Renal cortex interstitium (tissue), 11 donors: Measurements from ENCODE around the gene NCLN. TPM values are rescaled to one million over a fixed set of nuclear protein-coding genes. Genes with fewer than 3 reads are reported as not detected.
"Not testable (repeated sequence)": the region's sequence is repeated elsewhere in the genome, so short reads cannot be mapped to it uniquely, and the experiment has no call there.

Experiments used
- DNase-seq, 11 donors: peaks; one replicate each; pipeline ENCODE4 v3.0.0-alpha.2; 2013; ENCODE audit warnings: low read depth in 9 of 11, low spot score in 4 of 11; ENCODE audit errors: extremely low read depth in 1 of 11
- polyA plus RNA-seq, 3 donors: library from polyadenylated mRNA; unstranded; fragments of 120-200 nt; gene quantifications; one replicate each; pipeline ENCODE4 v1.2.1, GENCODE V29; 2013; ENCODE audit not compliant: insufficient read length in 3 of 3

Gene NCLN
- polyA plus RNA-seq, 3 donors: 29.5 to 48.4 (median 41.7) TPM

GRCh38 chr19:3233831-3234230 lies 48.1 kb downstream of the NCLN start:
- no peak for DNase-seq

GRCh38 chr19:3234800-3235199 lies 49.1 kb downstream of the NCLN start:
- DNase-seq: no peak

DNA sequence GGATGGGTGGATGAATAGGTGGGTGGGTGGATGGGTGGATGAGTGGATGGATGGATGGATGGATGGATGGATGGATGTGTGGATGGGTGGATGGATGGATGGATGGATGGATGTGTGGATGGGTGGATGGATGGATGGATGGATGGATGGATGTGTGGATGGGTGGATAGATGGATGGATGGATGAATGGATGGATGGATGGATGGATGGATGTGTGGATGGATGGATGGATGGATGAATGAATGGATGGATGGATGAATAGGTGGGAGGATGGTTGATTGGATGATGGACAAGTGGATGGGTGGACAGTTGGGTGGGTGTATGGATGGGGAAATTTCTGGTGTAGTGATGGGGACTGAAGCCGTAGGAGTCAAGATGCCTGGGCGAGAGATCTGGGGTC lies 49.9 kb downstream of the NCLN start:
- not testable (repeated sequence) for DNase-seq

- no peak for DNase-seq
Observed at GRCh38 chr19:3236272-3236671, 50.5 kb downstream of the NCLN start.

GRCh38 chr19:3238066-3238561 lies 52.4 kb downstream of the NCLN start:
- no peak for DNase-seq

- no peak for DNase-seq
Observed at GRCh38 chr19:3239367-3239766, 53.6 kb downstream of the NCLN start.

DNA sequence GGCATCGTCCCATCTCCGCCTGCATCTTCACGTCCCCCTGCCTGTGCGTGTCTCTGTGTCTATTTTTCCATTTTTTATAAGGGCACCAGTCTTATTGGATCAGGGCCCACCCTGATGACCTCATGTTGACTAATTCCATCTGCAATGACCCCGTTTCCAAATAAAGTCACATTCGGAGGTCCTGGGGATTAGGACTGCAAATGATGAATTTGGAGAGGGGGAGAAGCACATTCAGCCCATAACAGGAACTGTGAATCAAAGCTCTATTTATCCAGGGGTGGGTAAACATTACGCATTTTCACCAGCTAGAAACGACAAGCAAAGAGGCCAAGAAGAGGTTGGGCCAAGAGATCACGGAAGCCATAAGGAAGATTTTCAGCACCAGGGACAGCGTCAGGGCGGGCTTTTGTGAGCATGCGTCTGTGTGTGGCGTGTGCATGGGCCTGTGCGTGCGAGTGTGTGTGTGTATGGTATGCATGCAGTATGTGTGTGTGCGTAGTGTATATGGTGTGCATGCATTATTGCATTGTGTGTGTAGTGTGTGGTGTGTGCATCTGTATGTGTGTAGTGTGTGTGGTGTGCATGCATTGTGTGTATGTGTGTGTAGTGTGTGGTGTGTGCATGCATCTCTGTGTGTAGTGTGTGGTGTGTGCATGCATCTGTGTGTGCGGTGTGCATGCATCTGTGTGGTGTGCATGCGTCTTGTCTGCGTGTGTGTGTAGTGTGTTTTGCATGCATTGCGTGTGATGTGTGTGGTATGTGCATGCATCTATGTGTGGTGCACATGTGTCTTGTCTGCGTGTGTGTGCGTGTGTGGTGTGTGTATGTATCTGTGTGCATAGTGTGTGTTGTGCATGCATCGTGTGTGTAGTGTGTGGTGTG lies 58.3 kb downstream of the NCLN start:
- peak; percentile 29 to 77 (median 58) for DNase-seq

GRCh38 chr19:3245050-3245449 lies 59.3 kb downstream of the NCLN start:
- DNase-seq: no peak

DNA sequence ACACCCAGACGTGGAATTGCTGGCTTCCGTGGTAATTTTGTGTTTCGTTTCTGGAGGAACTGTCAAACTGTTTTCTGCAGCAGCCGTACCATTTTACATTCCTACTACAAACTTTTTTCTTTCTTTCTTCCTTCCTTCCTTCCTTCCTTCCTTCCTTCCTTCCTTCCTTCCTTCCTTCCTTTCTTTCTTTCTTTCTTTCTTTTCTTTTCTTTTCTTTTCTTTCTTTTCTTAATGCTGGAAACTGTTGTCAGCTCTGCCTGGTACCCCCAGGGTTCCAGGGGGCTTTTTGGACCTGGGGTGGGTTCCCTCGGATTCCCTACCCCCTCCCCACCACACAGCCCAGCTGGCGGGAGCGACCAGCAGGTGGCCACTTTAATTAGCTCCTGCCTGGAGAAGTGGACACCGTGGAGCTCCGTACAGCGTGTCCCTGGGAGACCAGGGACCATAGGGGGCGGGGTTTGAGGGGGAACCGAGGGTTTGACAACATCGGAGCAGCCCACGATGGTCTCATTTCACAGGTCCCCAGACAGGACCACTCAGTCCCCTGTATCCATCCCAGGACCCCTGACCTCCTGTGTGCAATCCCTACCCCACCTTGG lies 63.1 kb downstream of the NCLN start:
- DNase-seq: no peak

DNA sequence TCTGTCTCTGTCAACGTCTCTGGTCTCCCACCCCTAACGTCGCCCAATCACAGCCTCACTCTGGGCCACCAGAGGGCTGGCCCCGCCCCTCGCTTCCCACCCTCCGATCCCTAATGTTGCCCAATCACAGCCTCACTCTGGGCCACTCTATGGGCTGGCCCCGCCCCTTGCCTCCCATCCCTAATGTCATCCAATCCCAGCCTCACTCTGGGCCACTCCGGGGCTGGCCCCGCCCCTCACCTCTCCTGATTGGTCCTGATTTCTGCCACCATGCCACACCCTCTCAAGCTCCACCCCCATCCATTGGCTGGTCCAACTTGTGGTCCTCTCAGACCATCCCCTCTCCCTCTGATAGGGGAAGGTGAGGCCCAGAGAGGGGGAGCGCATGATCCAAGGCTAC lies 63.7 kb downstream of the NCLN start:
- DNase-seq: no peak

DNA sequence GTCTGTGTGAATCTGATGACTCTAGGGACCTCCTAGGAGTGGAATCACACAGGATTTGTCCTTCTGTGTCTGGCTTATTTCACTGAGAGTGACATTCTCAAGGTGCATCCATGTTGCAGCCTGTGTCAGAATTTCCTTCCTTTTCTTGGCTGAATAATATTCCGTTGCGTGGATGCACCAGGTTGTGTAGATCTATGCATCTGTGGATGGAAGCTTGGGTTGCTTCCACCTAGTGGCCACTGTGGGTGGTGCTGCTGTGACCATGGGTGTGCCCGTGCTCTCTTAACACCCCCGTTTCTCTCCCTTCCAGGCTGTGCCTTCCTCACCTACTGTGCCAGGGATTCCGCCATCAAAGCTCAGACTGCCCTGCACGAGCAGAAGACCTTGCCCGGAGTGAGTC lies 64.9 kb downstream of the NCLN start:
- DNase-seq: no peak

DNA sequence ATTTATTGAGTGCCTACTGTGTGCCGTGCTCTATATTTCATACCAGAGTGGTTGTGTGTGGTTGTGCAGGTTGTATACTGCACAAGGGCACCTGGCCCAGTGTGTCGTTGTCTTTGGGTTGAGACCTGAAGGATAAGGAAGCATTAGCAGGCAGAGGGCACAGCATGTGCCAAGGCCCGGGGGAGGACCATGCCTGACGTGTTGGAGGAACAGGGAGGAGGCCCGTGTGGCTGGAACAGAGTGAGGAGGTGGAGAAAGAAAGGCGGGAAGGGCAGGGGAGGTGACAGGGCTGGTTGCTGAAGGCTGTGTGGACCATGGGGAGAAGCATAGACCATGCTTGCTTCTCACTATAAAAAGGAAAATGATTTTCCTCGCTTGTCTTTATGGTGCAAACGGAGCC lies 65.5 kb downstream of the NCLN start:
- DNase-seq: no peak

DNA sequence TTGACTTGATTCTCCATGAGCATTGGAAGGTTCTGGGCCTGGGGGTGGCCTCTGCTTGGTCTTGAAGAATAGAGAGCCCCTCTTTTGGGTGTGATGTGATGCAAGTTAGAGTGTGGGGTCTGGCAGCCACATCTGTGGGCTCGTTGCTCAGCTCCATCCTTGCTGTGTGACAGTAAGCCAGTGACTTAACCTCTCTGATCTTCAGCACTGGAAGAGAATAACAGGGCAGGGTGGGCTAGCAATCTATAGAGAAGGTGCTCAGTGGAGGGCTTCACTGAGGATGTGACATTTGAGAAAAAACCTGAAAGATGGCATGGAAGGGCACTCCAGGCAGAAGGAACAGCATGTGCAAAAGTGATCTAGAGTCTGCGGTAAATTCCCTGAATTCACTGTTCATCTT lies 66.9 kb downstream of the NCLN start:
- no peak for DNase-seq

GRCh38 chr19:3253270-3253669 lies 67.5 kb downstream of the NCLN start:
- DNase-seq: no peak

GRCh38 chr19:3254520-3254919 lies 68.8 kb downstream of the NCLN start:
- DNase-seq: no peak

- DNase-seq: no peak
Observed at GRCh38 chr19:3257071-3257470, 71.3 kb downstream of the NCLN start.

Other genes starting within 250 kb of the NCLN start
- 1 to 10 TPM; 7.6 to 9.0 (median 8.2) TPM for gene ZNF77, start 241.0 kb upstream of the NCLN start, polyA plus RNA-seq
- gene TLE6, start 208.4 kb upstream of the NCLN start, polyA plus RNA-seq: 10 to 100 TPM in 1 of 3 donors, 1 to 10 TPM in 2; 8.1 to 10.4 (median 8.3) TPM
- gene TLE2, start 156.7 kb upstream of the NCLN start, polyA plus RNA-seq: 10 to 100 TPM; 27.0 to 63.6 (median 39.6) TPM
- gene TLE5, start 123.4 kb upstream of the NCLN start, polyA plus RNA-seq: 100 to 1,000 TPM; 419 to 491 (median 450) TPM
- 10 to 100 TPM; 61.2 to 64.4 (median 61.5) TPM for gene GNA11, start 91.6 kb upstream of the NCLN start, polyA plus RNA-seq
- 1 to 10 TPM in 2 of 3 donors, under 1 TPM in 1; 0.81 to 1.6 (median 1.2) TPM for gene GNA15, start 49.9 kb upstream of the NCLN start, polyA plus RNA-seq
- gene S1PR4, start 7.2 kb upstream of the NCLN start, polyA plus RNA-seq: under 1 TPM; 0.28 to 0.56 (median 0.34) TPM
- 1 to 10 TPM in 1 of 3 donors, under 1 TPM in 2; 0.75 to 1.7 (median 0.82) TPM for gene CELF5, start 38.7 kb downstream of the NCLN start, polyA plus RNA-seq
- 10 to 100 TPM; 19.6 to 30.0 (median 28.3) TPM for gene NFIC, start 180.7 kb downstream of the NCLN start, polyA plus RNA-seq